Neural crest cell (in vitro differentiated cells): Measurements from ENCODE around the gene CRIM1. TPM values are rescaled to one million over a fixed set of nuclear protein-coding genes. Genes with fewer than 3 reads are reported as not detected.

Source experiments
- DNase-seq: peaks from one replicate; pipeline ENCODE4 v3.0.0; 2021; ENCODE audit warnings: low read depth, mixed read lengths, low spot score
- H3K27ac Mint-ChIP-seq: one replicate; pipeline ENCODE4 v1.8.0; 2021; ENCODE audit warnings: mild to moderate bottlenecking, mixed read lengths; ENCODE audit not compliant: unreplicated experiment
- H3K27me3 Mint-ChIP-seq: 2 replicates; pipeline ENCODE4 v1.8.0; 2021; ENCODE audit warnings: low read depth, mild to moderate bottlenecking, mixed read lengths
- H3K36me3 Mint-ChIP-seq: 2 replicates; pipeline ENCODE4 v1.8.0; 2021; ENCODE audit warnings: low read depth, mild to moderate bottlenecking, mixed read lengths
- H3K4me1 Mint-ChIP-seq: 2 replicates; pipeline ENCODE4 v1.8.0; 2021; ENCODE audit warnings: mixed read lengths
- H3K4me3 Mint-ChIP-seq: one replicate; pipeline ENCODE4 v1.8.0; 2021; ENCODE audit warnings: mild to moderate bottlenecking, mixed read lengths
- H3K9me3 Mint-ChIP-seq: 2 replicates; pipeline ENCODE4 v1.8.0; 2021; ENCODE audit warnings: mixed read lengths
- total RNA-seq: library from RNA; stranded (reverse); gene quantifications from 2 replicates; pipeline ENCODE4 v1.2.1, GENCODE V29; 2021
- TF ChIP-seq, protein P1 (sequence below): fragments of 200-600 bp; sonication (generic); conservative IDR thresholded peaks from 2 replicates; pipeline ENCODE4 v1.5.0; 2021; ENCODE audit warnings: antibody characterized with exemption, mild to moderate bottlenecking

Gene CRIM1
- total RNA-seq, 1 donor from 2014 or later = 13.8 TPM

- peaks cover 37% of the 10 kb centered on the region for H3K36me3 Mint-ChIP-seq
- no peak overlapping the region for H3K27ac Mint-ChIP-seq
- TF ChIP-seq, protein P1, sequence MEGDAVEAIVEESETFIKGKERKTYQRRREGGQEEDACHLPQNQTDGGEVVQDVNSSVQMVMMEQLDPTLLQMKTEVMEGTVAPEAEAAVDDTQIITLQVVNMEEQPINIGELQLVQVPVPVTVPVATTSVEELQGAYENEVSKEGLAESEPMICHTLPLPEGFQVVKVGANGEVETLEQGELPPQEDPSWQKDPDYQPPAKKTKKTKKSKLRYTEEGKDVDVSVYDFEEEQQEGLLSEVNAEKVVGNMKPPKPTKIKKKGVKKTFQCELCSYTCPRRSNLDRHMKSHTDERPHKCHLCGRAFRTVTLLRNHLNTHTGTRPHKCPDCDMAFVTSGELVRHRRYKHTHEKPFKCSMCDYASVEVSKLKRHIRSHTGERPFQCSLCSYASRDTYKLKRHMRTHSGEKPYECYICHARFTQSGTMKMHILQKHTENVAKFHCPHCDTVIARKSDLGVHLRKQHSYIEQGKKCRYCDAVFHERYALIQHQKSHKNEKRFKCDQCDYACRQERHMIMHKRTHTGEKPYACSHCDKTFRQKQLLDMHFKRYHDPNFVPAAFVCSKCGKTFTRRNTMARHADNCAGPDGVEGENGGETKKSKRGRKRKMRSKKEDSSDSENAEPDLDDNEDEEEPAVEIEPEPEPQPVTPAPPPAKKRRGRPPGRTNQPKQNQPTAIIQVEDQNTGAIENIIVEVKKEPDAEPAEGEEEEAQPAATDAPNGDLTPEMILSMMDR = no peak
- H3K27me3 Mint-ChIP-seq = no peaks in the 10 kb centered on the region
- H3K4me3 Mint-ChIP-seq = no peak overlapping the region
- no peak for DNase-seq
- H3K9me3 Mint-ChIP-seq = no peaks in the 10 kb centered on the region
- H3K4me1 Mint-ChIP-seq = peaks cover 8% of the 10 kb centered on the region
Observed at GRCh38 chr2:36574560-36574959, 219.0 kb downstream of the CRIM1 start.

DNA sequence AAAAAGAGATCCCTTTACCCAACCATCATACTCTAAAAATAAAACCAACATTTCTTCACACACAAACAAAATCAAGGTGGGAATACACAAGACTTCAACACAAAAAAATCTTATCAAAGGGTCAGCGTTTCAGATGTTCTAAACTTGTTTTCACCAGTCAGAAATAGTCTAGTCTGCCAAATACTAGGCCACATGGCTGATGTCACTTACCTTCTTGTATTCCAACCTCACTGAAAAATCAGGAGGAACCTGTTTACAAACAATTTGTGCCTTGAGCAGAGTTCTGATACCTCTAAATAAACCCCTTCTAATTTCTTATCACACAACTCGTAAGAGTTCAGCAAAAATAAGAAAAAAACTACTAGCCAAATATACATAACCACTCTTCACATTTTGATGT, 222.3 kb downstream of the CRIM1 start:
- TF ChIP-seq, protein P1 = no peak
- H3K27me3 Mint-ChIP-seq = no peaks in the 10 kb centered on the region
- no peak overlapping the region for H3K27ac Mint-ChIP-seq
- peaks cover 44% of the 10 kb centered on the region for H3K36me3 Mint-ChIP-seq
- H3K4me1 Mint-ChIP-seq = no peaks in the 10 kb centered on the region
- no peak for DNase-seq
- no peak overlapping the region for H3K4me3 Mint-ChIP-seq
- H3K9me3 Mint-ChIP-seq = no peaks in the 10 kb centered on the region

DNA sequence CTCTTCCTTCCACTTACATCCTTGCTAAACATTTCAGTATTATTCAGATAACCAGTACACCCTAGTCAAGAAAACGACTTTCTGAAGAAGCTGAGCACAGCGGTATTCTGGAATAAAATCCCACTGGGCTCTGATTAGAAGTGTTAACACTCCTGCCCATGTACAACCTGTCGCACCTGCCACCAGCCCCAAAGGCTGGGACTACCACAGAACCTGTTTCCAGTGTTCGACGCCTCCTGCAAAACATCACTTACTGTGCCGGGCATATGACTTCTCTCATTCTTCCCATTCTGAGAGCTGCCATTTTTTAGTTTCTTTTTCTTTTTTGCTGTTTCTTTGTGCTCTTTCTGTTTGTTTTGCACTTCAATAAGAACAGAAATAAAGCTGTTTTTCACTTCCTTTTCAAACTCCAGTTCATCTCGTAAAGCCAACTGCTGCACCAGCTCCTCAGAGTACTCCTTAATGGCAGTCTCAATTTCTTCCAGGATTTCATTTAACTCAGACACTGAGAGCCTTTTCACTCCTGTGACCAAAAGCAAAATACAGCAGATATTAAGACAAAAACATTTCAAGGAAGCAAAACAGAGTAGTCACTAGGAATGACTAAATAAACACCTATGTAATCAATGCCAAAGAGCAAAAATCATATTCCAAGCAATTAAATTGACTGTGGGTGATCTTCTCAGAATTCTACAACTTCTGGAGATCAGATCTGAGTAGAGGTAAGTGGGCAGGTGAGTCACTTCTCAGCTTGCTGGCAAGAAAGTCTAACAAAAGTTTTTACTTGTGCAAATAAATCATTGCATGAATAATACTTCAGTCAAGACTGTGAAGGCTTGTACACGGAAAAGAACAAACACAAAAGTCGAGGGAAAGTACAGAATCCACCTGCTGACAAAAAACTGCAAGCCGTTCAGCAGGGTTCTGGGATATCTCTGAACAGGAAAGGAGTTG, 223.0 kb downstream of the CRIM1 start:
- no peaks in the 10 kb centered on the region for H3K27me3 Mint-ChIP-seq
- no peak overlapping the region for H3K4me3 Mint-ChIP-seq
- H3K9me3 Mint-ChIP-seq = no peaks in the 10 kb centered on the region
- DNase-seq = no peak
- H3K27ac Mint-ChIP-seq = no peak overlapping the region
- no peaks in the 10 kb centered on the region for H3K4me1 Mint-ChIP-seq
- peaks cover 44% of the 10 kb centered on the region for H3K36me3 Mint-ChIP-seq
- TF ChIP-seq, protein P1 = no peak

- no peak overlapping the region for H3K27ac Mint-ChIP-seq
- peaks cover 46% of the 10 kb centered on the region for H3K36me3 Mint-ChIP-seq
- TF ChIP-seq, protein P1 = no peak
- no peaks in the 10 kb centered on the region for H3K4me1 Mint-ChIP-seq
- no peaks in the 10 kb centered on the region for H3K9me3 Mint-ChIP-seq
- H3K27me3 Mint-ChIP-seq = no peaks in the 10 kb centered on the region
- no peak overlapping the region for H3K4me3 Mint-ChIP-seq
- no peak for DNase-seq
Observed at GRCh38 chr2:36579297-36579664, 223.7 kb downstream of the CRIM1 start.

GRCh38 chr2:36582538-36582937, 227.0 kb downstream of the CRIM1 start:
- Mint-ChIP-seq H3K4me1 (no peaks in the 10 kb centered on the region), H3K4me3 (no peak overlapping the region), H3K27me3 (no peaks in the 10 kb centered on the region), H3K36me3 (peaks cover 42% of the 10 kb centered on the region), H3K9me3 (no peaks in the 10 kb centered on the region), H3K27ac (no peak overlapping the region)
- TF ChIP-seq, protein P1 = no peak
- no peak for DNase-seq
